G401.6 (cell line): ENCODE measurements around the gene MED22.
"Not testable (repeated sequence)": the region's sequence is repeated elsewhere in the genome, so short reads cannot be mapped to it uniquely, and the experiment has no call there.

Experiments
- FAIRE-seq: peaks from 2 replicates; lab custom pipeline; 2012; peaks lifted over from hg19 to GRCh38; lab: Jason Lieb, UNC

Gene MED22

DNA sequence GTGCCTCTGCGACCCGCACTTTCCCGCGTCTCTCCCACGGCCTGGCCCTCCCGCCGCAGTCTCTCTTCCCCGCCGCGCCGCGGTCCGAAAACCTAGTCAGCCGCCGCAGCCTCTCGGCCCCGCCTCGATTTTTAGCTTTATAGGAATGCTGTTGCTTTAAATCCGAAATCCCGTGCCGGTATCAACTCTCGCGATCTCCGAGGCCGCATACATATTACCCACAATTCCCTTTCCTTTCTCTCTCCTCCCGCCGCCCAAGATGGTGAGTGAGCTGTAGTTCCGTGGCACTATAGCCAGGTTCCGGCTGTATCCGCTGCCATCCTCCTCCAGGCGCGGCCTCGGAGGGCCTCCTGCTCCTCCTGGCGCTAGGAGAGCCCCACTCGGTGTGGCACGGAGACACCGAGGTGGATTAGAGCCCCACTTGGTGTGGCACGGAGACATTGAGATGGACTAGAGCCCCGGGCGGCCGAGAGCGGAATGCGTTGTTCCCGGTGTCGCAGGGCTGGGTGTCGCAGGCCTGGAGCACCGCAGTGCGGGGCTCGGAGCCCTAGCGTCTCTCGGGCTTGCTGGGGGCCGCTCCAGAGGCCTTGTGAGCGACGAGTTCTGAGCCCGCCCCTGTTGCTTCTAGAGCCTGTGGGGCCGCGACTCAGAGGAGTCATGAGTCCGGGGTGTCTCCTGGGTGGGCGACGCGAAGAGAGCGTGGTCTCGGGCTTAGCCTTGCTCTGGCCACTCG is at the start of gene MED22, which contains the start of gene RPL7A:
MED22 (minus strand) TSS at position 147 of the 733 bp plus-strand sequence. CDS start 1,469 bp downstream, outside the sequence.
RPL7A (plus strand) TSS at position 234 of the 733 bp plus-strand sequence; CDS start at position 260, 26 bp downstream.
- FAIRE-seq, result peak; percentile 34

DNA sequence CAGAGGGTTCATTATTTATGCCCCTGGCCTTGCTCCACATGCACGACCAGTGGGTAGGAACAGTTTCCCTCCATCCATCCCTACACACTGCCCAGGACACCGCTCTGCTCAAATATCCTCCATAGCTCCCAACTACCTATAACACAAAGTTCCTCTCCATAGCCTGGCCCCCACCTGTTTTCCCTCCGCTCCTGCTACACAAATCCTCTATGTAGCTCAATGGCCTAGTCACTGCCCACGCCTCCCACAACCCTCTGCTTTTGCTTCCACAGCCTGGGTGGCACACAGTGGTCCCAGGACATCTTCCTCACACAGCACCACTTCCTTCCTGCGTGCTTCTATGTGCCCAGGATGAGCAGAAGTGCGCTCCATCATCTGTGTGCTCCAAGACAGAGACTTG is 49.4 kb upstream of the MED22 start:
- no peak for FAIRE-seq

DNA sequence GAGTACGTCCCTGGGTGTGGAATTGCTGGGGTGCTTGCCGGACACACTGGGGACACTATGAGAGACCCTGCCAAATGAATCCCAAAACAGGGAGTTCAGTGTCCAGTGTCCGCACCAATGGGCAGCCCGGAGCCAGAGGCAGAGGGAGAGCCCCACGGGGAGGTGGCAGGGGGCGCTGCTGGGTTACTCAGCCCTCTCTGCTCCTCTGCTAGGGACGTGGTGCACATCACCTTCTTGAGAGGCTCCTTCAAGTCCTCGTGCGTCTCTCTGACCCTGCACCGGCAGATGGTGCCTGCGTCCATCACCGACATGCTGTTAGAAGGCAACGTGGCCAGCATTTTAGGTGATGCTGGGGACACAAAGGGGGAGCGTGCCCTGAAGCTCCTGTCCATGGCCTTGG is 49.0 kb upstream of the MED22 start:
- no peak for FAIRE-seq

DNA sequence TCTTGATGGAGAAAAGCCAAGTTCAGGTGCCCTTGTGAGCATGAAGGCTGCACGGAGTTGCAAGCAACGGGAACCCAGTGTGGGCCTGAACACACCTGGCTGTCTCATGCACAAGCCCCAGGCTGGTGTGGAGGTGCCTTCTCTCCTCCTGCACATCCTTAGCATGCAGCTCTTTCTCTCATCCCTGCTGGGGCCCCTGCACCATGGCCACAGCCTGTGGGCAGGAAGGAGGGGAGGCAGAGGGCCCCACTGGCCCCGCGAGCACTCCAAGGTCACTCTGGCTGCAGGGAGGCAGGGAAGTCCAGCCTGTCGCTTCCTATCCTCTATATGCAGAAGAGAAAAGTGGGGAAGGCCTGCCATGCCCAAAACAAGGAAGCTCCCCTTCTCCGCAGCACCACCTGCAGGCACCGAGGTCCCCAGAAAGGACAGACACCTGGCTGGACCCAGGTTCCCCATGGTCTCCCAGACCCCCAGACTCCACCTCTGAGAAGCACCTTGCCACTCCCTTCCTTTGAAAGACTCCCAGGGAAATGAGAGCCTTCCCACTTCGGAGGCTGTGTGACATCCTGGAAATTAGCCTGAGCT is 46.8 kb upstream of the MED22 start:
- no peak for FAIRE-seq

DNA sequence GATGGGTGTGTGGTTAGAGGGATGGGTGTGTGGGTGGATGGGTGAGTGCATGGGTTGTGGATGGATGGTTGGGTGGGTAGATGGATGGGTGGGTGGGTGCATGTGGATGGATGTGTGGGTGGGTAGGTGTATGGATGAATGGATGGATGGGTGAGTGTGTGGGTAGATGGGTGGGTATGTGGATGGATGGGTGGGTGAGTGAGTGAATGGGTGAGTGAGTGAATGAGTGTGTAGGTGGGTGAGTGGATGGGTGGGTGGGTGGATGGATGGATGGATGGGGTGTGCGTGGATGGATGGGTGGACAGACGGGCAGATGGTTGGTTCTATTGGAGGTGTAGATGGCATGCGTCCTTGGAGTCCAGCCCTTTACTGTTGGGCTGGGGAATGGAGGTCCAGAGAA is 45.5 kb upstream of the MED22 start:
- no peak for FAIRE-seq

DNA sequence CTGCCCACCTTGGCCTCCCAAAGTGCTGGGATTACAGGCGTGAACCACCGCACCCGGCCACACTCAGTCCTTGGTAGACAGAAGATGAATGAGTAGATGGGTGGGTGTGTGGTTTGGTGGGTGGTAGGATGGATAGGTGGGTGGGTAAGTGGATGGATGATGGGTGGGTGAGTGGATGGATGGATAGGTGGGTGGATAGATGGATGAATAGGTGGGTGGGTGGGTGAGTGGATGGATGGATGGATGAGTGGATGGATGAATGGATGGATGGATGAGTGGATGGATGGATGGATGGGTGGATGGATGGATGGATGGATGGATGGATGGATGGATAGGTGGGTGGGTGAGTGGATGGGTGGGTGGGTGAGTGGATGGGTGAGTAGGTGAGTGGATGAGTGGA is 44.4 kb upstream of the MED22 start:
- not testable (repeated sequence) for FAIRE-seq

DNA sequence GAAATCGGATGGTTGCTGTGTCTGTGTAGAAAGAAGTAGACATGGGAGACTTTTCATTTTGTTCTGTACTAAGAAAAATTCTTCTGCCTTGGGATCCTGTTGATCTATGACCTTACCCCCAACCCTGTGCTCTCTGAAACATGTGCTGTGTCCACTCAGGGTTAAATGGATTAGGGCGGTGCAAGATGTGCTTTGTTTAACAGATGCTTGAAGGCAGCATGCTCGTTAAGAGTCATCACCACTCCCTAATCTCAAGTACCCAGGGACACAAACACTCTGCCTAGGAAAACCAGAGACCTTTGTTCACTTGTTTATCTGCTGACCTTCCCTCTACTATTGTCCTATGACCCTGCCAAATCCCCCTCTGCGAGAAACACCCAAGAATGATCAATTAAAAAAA is 43.5 kb upstream of the MED22 start:
- not testable (repeated sequence) for FAIRE-seq

DNA sequence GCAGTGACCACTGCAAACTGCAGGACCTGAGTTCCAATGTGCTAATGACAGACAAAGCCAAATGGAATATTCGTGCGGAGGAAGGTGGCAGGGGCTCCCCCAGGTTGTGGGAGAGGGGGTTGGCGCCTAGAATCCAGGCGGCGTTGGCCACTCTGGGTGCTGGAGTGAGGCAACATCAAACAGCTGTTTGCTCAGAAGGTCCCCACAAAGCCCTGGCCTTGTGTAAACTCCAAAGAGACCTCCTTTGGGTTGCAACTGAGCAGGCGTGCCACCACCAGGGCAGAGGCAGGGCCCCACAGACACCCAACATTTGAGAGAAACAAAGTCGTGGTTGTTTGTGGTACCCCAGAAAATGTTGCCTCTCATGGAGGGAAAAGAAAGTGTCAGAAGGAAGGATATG is 42.8 kb upstream of the MED22 start:
- no peak for FAIRE-seq

DNA sequence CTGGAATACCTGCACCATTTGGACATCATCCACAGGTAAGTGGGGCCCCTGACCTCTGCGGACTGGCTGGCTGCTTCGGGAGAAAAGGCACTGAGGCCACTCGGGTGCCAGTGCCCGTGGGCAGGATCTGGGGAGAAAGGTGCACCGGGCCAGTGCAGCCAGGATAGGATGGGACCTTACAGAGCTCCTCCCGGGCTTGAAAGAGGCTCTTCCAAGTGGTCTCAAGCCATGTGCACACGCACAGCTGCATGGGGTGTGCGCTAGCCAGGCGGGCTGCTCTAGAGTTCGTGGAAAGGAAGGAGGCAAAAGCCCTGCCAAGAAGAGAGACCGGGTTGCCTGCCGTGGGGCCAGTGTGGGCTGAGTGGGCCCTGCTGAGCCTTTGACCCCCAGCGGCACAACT is 41.6 kb upstream of the MED22 start:
- FAIRE-seq, result no peak

DNA sequence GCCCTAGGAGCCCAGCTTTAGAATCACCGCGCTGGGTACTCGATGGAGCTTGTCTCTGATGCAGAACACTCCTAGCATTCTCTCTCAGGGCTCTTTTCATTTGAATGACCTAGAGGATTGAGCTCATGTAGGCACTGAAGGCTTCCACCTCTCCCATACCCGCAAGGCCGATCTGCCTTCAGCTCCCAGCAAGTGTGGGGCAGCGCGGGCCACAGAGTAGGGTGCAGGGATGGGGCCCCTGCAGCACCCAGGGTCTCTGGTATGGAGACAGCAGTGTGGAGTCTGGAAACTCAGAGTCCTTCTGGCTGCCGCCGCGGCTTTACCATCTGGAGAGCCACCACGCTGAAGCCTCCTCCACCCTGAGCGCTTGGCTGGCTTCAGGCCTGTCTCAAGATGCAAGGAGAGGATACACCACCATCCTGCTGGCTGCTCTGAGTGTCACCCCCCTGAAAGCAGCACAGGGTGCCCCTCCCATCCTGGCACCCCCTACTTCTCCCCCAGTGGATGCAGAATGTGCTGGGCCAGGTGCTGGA is 41.2 kb upstream of the MED22 start:
- FAIRE-seq, result no peak

DNA sequence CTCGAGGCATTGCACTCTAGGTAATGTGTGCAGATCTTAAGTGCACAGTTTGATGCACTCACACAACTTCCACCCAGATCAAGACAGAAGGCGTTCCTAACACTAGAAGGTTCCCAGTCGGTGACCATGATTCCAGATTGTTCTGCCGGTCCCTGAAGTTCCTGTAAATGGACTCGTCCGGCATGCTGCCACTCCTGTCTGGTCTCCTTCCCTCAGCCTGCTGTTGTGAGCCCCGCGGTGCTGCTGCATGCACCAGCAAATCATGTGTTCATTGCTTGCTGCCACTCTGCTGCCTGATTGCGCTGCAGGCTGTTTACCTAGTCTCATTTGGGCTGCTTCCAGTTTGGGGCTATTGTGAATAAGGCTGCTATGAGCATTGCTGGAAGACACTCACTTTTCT is 39.7 kb upstream of the MED22 start:
- no peak for FAIRE-seq

DNA sequence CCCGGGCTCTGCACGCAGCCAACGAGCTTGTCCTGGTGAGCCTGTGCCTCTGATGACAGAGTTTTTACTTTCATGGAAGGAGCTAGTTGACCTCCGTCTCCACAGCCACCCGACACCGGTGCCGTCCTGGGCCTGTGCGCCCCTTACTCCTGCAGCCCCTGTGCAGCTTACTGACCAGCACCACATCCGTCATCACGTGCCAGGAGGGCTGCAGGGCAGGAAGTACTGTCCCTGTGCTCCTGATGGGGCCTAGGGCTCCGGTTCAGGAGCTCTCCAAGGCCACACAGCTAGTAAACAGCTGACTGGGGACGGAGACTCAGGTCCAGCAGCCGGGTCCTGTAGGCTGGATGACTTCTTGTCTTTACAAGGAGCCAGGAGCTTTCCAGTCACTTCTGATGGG is 38.4 kb upstream of the MED22 start:
- FAIRE-seq, result no peak

DNA sequence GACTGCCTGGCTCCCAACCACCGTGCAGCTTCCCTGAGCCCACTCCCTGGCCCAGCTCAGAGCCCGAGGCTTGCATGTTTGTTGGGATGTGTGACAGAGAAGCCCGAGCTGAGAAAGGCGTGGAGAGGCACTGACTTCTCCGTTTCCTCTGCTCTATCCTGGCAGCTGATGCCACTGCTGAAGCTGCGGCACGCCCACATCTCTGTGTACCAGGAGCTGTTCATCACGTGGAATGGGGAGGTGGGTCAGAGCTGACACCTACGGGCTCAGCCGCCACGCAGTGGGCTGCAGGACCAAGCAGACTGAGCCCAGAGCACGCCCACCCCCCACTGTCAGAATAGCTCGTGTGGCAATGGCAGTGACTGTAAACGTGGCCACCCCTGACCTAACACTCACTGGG is 37.5 kb upstream of the MED22 start:
- no peak for FAIRE-seq

DNA sequence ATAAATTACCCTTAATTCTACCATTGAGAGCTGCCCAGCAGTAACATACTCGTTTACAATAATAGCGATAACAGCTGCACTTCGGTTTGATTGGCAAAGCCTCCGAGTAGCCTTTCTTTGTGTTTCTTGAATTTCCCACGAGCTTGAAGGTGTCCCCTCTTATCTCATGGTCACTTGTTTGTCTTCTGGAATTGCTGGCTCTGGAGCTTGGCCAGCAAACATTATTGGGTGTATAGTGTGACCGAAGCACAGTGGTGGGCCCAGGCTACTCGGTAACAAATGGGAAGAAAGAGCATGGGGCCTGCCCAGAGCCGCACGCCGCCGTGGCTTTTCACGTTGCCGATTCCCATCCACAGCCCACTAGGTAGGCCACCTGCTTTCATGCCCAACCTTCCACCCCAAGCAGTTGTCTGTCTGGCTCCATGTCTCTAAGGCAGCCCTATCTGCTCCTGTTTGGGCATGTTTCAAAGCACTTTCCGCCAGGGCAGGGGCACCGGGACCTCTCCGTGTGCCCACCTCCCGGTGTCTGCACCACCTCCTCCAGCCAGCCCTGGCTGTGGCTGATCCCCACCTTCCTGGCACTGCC is 36.9 kb upstream of the MED22 start:
- FAIRE-seq, result no peak

DNA sequence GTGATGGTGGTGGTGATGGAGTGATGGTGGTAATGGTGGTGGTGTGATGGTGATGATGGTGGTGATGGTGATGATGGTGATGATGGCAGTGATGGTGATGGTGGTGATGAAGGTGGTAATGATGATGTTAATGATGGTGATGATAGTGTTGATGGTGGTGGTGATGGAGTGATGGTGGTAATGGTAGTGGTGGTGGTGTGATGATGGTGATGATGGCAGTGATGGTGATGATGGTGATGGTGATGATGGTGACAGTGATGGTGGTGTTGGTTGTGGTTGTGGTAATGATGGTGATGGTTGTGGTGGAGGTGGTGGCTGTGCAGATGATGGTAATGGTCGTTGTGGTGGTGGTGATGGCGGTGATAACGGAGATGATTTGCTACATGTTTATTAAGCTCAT is 35.5 kb upstream of the MED22 start:
- FAIRE-seq, result no peak

DNA sequence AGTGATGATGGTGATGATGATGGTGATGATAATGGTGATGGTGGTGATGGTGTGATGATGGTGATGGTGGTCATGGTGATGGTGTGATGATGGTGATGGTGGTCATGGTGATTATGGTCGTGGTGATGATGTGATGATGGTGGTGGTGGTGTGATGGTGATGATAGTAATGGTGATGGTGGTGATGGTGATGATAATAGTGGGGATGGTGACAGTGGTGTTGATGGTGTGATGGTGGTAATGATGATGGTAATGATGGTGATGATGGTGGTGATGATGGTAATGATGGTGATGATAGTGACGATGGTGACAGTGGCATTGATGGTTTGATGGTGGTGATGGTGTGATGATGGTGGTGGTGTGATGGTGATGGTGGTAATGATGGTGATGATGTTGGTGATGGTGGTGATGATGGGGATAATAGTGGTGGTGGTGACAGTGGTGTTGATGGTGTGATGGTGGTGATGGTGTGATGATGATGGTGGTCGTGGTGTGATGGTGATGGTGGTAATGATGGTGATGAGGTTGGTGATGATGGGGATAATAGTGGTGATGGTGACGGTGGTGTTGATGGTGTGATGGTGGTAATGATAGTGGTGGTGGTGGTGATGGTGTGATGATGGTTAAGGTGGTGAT is 34.7 kb upstream of the MED22 start:
- no peak for FAIRE-seq

DNA sequence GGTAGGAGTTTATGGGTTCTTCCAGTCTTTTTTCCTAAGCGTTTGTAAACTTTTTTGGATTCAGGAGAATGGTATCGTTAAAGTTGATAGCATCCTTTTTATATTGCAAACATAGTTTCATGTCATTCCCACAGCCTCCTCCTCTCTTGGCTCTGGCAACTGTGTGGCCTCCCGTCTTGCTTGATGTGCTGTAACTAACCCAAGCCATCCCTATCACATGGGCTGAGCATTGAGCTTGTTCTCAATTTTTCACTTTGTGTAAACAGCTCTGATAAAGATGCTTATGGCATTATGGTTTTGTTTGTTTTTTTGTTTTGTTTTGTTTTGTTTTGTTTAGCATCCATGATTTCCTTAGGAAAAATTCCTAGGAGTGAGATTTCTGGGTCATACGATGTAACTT is 32.8 kb upstream of the MED22 start:
- no peak for FAIRE-seq

DNA sequence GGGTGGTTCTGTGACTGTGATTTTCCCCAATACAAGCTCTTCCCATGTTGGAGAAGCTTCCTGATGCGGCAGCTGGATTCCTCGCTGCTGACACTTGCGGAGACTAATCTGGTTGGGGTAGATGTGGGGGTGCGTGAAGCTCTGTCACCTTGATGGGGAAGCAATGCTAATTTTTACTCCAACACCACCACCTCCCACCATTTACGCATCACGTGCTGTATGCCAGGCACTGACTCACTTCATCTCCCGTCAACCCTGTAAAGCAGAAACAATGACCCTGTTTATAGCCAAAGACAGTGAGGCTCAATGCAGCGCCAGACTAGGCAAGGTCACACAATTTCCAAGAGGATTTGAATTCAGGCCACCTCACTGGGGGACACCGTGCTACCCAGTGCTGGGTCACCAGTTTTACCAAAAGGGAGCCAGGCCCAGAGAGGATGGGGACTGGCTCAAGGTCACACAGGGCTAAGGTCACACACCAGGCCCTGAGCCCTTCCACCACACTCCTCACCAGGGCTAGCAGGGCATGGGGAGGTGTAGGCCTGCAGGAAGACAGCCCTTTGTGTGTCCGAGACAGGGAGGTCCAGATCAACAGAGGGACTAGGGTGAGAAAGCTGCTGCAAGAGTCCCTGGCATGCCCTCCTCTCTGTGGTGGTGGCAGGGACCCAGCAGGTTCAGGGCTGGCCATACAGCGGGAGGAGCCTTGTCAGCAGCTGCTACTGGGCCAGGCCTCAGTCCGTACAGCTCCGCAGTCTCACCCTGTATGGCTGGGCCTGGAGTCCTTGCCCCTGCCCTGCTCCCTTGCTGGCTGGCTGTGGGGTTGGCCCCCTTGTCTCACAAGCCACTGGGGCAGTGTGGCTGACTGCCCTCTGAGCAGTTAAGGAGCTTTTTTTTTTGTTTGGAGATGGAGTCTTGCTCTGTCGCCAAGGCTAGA is 31.5 kb upstream of the MED22 start:
- no peak for FAIRE-seq

DNA sequence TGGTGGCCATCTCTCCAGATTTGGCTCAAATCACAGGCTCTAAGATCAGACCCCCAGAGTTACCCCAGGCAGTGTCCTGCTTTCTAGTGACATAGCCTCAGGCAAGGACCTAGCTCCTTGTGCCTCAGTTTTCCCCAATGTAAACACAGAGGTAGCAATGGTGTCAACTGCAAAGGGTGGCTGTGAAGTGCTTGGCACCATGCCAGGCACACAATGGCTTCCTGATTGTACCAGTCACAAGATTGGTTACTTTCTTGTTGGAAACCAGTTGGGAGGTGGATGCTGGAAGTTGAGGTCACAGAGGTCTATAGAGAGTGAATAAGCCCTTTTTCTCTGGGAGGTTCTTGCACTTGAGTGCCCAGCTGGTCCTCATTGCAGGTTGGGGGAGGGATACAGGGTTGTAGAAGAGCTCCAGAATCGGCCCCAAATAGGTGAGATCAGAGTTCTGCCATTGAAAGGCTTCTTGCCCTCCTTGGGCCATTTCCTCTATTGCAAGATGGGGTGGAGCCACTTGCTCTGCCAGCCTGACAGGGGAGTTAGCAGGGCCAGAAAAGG is 30.6 kb upstream of the MED22 start:
- FAIRE-seq, result no peak

DNA sequence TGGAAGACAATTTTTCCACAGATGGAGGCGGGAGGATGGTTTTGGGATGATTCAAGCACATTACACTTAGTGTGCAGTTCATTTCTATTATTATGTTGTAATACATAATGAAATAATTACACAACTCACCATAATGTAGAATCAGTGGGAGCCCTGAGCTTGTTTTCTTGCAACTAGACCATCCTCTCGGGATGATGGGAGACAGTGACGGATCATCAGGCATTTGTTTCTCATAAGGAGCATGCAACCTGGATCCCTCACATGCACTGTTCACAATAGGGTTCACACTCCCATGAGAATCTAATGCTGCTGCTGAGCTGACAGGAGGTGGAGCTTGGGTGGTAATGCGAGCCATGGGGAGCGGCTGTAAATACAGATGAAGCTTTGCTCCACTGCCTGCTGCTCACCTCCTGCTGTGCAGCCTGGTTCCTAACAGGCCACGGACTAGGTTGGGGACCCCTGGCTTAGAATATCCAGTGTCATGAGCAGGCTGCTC is 29.8 kb upstream of the MED22 start:
- no peak for FAIRE-seq

DNA sequence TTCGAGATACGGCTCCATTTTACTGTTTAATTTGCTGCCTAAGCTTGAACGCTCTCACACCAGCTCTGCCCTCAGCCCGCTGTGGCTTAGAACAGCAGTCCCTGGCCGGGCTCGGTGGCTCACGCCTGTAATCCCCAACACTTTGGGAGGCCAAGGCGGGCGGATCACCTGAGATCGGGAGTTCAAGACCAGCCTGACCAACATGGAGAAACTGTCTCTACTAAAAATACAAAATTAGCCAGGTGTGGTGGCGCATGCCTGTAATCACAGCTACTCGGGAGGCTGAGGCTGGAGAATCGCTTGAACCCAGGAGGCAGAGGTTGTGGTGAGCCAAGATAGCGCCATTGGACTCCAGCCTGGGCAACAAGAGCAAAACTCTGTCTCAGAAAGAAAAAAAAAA is 29.3 kb upstream of the MED22 start:
- FAIRE-seq, result not testable (repeated sequence)
